NCI-H446 treated with DMSO at 0.1 percent for 48 hours (cell line): ENCODE data around the gene AKR1B15.
"Not testable (repeated sequence)": the region's sequence is repeated elsewhere in the genome, so short reads cannot be mapped to it uniquely, and the experiment has no call there.

ENCODE experiments used
- DNase-seq: peaks from one replicate; lab custom pipeline; 2025; lab: John Stamatoyannopoulos, UW

AKR1B15 gene

DNA sequence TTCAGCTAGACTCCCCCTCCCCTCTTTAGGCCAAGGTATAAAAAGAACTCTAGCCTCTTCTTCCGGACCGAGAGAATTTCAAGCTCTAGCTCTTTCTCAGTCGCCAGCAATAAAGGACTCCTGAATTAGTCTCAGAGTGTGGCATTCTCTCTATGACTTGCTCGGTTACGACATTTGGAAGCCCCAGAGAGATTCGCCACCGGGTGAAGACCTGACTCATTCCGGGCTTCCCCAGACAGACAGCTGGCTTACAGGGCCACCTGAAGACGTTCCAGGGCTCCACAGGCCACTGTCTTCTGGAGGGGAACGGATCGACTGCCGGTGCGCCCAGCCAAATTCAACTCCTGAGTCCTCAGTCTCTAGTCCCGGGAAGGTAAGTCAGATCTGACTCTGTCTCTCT lies at the start of gene AKR1B15:
Gene AKR1B15, plus strand, starts transcription at position 234 of the 400 bp plus-strand sequence. CDS start 15,510 bp downstream, outside the sequence.
- no peak for DNase-seq

DNA sequence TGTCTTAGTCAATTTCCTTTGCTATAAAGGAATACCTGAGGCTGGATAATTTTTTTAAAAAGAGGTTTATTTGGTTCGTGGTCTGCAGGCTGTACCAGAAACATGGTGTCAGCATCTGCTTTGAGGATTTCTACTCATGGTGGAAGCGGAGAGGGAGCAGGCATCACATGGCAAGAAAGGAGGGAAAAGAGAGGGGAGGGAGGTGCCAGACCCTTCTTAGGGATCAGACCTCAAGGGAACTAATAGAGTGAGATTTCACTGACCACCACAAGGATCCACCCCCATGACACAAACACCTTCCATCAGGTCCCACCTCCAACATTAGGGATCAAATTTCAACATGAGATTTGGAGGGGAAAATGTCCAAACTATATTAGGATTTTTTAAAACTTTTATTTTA lies 48.5 kb upstream of the AKR1B15 start:
- no peak for DNase-seq

DNA sequence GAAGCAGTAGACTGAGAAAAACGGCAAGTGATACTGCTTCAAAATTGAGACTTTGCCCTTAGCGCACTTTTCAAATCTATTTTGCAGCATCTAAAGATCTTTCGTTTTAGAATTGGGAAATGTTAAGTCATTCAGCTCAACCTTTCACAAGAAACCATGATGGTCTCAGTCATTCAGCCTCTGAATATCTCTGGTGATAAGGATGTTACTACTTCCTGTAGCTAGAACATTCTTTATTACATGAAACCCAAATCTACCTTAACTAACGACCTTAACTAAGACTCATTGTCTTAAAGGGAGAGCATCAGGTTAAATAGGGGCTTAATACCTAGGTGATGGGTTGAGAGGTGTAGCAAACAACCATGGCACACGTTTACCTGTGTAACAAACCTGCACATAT lies 47.9 kb upstream of the AKR1B15 start:
- DNase-seq = no peak

DNA sequence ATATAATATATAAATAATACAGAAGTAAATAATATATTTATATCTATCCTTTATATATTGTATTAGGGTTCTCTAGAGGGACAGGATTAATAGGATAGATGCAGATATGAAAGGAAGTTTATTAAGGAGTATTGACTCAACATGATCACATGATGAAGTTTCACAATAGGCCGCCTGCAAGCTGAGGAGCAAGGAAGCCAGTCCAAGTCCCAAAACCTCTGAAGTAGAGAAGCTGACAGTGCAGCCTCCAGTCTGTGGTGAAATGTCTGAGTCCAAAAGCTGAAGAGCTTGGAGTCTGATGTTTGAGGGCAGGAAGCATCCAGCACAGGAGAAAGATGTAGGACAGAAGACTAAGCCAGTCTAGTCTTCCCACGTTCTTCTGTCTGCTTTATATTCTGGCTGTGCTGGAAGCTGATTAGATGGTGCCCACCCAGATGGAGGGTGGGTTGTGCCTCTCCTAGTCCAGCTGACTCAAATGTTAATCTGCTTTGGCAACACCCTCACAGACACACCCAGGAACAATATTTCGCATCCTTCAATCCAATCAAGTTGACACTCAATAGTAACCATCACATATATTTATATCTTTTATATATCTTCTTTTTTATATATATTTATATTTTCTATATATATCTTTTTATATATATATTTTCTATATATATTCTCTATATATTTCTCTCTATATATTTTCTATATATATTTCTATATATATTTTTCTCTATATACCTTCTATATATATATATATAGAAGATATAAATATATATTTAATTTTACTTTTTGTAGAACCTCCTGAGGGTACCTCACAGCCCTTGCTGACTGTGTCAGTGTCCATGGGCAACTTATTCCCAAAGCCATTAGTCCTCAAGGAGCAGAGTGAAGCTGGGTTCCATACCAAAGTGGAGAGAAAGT lies 46.2 kb upstream of the AKR1B15 start:
- DNase-seq = no peak

DNA sequence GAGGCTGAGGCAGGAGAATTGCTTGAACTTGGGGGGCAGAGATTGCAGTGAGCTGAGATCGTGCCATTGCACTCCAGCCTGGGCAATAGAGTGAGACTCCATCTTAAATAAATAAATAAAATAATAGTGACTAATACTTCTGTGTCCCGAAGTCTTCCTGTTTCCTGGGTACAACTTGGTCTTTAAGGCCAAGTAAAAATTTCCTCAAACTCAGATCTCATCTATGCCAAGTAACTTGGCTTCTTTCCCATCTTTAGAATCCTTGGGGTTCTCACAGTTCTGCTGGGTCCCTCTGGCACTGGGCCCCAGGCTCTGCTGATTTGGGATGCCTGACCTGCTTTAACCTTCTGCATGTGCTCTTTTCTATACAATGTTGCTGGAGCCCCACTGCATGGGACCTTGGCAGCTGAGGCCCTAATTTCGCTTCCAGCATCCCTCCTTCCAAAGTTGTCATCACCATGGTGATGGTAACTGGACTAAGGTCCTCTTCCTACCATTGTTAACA lies 44.2 kb upstream of the AKR1B15 start:
- no peak for DNase-seq

DNA sequence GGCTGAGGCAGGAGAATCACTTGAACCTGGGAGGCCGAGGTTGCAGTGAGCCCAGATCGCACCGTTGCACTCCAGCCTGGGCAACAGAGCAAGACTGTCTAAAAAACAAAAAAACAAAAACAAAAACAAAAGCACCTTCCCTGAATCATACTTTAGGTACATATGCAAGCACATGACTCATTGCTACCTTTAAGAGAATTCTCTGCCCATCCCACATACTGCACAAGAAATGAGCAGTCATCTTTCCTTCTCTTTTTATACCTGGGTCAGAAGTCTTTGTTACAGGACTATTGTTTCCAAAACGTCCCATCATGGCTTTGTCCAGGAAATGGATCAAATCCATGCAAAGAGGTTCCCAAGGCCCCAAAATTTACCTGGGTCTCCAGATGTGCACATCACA lies 43.1 kb upstream of the AKR1B15 start:
- no peak for DNase-seq

DNA sequence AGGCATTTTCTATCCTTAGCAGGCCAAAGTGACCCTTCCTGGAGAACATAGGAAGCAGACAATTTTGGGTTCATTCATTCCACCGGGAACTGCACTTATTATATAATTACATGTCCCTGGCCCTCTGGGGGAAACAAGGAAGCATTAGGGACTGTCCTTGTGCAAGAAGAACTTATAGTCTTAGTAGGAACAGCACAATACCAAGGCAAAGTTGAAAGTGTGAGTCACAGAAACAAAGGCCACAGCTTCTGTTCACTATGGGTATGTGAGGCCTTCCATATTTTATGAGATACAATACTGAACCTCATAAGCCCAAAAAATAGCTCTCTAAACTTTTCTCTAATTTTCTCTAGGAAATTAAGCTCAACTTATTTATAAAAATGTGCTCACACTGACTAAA lies 39.9 kb upstream of the AKR1B15 start:
- DNase-seq = no peak

DNA sequence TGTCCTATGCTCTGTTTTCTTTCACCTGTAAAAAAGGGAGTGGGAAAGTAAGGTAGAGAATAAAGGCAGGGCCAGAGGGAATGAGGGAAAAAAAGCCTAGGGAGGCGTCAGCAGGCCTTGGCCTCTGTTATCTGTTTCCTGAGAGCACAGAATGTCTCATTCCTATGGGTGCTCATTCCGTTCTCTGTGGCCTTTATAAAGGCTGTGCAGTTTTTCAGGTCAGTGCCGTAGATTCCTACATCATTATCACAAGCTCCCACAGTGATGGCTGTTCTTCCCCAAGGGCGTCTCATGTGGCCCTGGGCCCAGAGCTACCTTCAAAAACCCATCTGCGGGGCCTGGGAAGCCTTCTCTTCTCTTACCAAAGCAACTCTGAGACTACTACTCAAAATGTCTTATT lies 38.3 kb upstream of the AKR1B15 start:
- DNase-seq = no peak

DNA sequence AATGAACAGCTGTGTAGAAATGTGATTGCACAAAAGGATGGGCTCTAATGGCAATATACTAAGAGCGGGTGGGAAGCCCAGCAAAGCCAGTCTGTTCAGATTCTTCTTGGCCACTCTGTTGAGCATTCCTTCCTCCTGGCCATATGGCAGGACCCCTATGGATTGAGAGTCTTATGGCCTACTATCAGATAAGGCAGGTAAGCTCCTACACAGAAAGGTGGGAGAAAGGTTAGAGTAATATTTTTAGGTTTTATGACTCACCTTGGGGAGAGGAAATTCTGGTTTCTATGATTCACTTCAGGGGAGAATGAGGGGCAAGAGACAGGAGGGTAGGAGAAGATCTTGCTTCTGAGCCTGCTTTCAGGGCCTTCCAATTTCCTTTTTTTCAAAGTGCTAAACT lies 36.6 kb upstream of the AKR1B15 start:
- DNase-seq = no peak

DNA sequence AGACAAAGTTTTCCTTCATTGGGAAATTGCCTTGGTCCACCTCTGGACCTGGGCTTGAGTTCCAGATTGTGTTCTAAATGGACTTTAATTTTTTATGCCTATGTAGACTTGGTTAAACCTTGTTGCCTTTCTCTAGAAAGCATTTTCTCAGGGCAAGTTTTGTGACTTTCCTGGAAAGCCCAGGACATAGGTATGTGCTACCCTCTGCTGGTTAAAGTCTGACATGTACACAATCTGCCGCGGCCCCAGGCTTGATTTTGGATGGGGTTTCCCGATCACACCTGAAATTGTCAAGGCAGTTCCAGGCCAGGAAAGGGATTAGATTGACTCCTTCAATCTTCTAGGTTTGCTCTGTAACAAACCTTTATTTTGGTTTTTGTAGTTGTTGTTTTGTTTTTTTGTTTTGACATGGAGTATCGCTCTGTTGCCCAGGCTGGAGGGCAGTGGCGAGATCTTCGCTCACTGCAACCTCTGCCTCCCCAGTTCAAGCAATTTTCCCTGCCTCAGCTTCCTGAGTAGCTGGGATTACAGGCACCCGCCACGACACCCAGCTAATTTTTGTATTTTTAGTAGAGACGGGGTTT lies 35.6 kb upstream of the AKR1B15 start:
- no peak for DNase-seq

DNA sequence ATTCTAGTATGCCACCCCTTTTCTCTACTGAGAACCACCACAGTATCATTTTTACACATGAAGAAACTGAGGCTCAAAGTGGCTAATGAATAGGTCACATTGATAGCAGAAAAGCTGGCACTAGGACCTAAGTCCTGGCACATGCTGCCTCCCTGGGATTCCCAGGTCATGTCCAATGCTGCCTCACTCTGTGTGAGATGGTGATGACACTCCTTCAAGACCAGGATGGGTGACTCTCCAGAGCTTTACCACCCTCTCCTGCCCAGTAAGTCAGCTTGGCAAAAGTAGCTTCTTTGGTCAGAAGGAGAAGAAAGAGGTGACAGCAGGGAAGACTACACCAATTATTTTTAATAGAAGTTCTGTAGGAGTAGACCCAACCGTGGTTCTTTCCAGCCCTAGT lies 34.8 kb upstream of the AKR1B15 start:
- no peak for DNase-seq

DNA sequence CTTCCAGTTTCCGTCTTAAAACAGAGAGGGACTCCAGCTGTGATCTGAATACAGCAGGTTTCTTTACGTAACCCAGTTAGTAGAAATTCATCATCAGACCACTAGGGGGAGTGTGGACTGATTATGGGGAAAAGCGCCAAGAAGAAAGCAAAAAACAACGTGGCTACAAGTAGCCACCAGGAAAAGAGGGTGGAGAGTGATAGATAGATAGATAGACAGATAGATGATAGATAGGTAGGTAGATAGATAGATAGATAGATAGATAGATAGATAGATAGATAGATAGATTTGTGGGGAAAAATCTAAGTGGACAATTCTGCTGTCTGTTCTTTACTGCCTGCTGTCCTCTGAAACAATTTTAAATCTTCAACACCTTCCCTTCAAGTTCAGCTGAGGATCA lies 34.2 kb upstream of the AKR1B15 start:
- DNase-seq = peak; percentile 11

DNA sequence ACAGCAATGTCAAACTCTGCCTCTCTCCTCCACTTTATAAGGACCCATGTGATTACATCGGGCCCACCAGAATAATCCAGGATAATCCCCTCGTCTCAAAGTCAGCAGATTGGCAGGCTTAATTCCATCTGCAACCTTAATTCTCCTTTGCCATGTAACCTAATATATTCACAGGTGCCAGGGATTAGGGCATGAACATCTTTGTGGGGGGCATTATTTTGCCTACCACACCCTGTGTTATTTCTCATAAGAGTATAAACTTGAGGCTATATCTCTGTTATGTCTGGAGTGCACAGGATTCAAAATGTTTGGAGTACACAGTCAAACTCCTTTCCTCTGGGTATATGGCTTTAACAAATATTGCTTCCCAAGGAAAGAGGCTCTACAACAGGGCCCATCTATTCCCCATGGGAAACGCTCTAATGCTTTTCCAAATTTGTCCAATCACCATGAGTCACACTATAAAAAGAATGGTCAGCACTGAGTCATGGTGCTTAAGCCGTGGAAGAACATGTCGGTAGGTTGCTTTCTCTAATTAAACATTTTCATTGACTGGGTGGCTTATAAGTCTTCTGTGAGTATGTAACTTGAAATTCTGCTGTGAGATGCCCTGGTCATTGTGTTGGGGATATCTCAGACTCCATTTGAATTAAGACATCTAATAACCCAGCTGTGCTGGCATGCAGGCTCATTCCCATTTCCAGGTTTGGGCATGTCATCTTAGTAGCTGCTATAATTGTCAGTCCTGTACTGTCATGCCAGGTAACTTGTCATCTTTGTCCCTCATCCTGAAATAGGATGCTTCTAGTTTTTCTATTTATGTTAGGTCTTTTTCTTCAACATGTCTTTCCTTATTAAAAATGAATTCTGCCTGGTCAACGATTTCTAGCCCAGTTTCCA lies 33.1 kb upstream of the AKR1B15 start:
- DNase-seq = no peak

DNA sequence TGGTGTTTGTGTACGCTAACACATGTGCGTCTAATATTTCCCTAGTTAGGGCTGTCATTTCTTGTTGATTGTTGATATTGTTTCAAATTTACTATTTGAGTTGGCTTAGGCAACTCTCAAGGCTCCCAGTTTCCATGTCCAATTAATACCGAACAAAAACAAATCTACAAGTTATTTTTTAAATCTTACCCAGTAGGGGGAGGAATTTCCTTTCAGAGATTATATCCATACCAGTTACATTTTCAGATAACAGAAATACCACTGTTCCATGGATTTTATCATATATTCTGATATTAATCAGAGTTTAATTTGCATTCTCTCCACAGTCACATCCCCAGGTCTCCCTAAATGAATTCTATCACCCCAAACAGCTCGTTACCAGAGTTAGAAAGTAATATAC lies 28.8 kb upstream of the AKR1B15 start:
- no peak for DNase-seq

DNA sequence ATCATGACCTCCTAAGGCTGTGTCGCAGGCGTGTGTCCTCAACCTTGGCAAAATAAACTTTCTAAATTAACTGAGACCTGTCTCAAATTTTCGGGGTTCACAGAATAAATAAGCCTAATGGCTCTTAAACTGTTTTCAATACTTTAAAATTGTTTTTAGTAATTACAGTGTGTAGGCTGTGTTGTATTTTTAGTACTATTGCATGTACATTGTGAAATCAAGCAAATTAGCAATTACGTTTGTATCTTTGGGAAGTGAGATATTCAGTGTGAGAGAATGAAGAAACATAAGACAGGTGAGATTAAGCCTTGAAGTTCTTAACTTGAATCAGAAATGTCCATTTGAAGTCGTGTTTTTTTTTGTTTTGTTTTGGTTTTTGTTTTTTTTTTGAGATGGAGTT lies 26.3 kb upstream of the AKR1B15 start:
- DNase-seq = no peak

DNA sequence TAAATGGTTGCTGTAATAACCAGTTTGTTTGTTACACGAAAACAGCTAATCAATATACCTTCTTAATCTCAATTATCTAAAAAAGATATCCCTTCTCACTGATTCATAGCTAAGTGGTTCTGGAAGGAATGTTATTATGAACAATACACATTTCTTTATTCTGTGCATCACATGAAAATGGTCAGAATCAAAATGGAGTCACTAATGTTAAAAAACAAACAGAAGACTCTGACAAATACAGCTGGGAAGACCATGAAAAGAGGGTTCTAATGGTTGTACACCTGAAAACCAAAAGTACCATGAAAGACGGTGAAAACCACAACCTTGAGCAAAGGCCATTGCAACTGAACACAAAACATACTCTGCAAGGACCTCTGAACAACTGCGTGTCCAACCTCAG lies 23.5 kb upstream of the AKR1B15 start:
- DNase-seq = not testable (repeated sequence)

DNA sequence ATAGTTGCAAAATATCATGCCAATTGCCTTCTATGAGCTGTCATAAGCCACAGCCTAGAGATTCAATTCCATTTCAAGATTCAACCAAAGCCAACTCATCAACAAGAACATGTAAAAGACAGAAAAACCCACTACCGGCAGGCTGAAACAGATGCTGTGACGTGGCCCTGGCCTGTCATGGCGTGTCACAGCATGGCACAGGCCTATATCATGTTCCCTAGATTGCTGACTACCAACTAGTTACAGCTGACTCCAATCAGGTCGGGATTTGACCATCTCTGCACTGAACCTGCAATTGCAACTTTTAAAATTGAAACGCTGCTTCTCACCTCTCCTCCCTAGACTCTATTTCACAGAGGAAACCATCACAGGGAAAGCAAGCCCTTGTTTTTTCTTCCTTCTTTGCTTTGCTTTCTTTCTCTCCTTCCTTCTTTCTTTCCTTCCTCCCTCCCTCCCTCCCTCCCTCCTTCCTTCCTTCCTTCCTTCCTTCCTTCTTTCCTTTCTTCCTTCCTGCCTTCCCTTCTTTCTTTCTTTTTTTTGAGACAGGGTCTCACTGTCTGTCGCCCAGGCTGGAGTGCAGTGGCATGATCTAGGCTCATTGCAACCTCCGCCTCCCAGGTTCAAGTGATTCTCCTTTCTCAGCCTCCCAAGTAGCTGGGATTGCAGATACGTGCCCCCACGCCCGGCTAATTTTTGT lies 22.2 kb upstream of the AKR1B15 start:
- DNase-seq = not testable (repeated sequence)

DNA sequence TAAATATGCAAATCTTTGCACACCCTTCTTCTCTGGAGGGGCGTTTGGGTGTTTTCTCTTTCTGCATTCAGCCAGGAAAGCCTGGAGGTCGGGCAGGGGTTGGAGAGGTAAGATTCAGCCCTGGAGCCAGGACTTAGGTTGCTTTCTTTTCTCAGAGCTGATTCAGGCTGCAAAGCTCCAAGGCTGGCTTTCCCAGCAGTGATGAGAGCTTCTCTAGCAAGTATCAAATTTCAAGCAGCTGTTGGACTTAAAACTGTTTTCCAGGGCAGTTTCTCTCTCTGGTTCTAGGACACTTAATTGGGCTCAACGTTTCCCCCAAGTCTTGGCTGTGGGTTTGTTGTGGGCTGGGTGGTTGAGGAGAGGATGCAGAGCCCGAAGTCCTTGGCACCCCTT lies 20.9 kb upstream of the AKR1B15 start:
- DNase-seq = no peak

DNA sequence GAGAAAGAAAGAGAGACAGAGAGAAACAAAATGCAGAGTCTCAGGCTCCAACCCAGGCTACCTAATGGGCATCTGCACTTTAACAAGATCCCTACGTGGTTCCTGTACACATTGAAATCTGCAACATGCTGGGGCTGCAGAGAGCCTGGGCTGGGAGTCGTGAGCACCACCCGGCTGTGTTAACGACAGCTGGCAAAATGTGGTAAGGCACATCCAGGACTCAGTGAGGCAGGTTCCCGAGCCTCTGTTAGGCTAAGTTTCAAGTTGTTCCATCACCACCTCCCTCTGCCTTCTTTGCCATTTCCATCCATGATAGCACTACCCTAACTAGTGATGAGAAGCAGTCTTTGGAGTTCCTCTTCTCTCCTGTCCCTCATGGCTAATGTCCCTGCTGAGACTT lies 20.2 kb upstream of the AKR1B15 start:
- DNase-seq = no peak

DNA sequence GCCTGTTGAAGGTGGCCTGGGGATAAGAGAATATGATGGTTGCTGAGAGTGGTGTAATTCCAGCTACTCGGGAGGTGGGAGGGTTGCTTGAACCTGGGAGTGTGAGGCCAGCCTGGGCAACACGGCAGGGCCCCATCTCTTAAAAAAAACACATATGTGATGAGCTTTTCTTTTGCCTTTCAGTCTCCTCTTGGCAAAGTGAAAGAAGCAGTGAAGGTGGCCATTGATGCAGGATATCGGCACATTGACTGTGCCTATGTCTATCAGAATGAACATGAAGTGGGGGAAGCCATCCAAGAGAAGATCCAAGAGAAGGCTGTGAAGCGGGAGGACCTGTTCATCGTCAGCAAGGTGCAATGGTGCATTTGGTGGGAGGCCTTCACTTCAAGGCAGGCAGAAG lies 18.4 kb upstream of the AKR1B15 start:
- no peak for DNase-seq

DNA sequence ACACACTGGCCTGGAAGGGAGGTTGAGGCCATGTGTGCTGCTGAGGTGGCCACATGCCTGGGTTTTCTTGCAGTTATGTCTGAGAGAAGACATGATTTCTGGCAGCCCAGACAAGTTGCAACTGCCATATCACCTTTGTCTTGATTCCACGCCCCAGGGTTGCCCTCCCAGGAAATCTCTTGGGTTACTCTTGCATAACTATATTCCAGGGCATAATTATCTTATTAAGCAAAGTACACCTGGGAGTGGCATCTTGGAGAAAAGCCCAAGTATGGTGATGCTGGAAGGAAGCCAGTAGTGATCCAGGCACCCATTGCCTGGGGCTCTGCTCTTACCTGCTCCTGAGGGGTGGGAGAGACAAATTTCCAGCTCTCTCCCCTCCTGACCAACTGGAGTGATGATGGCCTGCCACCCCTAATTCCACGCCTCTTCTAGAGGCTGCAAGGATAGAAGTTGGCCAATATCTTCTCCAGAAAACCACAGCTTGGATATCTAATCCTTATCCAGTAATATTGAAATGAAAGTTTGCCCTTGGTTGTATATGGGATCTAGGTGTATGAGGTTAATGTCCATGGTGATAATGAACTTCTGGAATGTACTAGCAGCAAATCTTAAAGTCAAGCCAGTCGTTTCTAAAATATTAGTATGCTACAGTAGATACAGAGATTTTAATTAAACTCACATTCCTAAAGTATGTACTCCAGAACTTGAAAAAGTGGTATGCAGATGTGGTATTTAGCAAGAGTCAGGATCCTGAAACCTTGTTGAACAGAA lies 16.5 kb upstream of the AKR1B15 start:
- DNase-seq = no peak
